ENCODE measurements around the gene SERPINE2.

The SERPINE2 gene

DNA sequence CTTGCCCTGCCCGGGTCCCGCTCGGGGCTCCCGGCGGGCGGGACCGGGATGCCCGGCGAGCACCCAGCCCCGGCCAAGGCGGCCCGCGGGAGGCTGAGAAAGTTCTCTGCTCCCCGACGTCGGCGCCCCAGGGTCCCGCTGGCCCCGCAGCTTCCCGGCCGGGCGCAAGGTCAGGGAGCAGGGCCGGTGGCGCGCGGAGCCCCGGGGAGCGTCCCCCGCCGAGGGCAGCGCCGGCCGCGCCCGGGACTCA is 331 bp downstream of the SERPINE2 start:
- Histone ChIP-seq H2AFZ (ENCODE audit: low read length) (no peak overlapping the region), H3K4me2 (ENCODE audit: low read length) (peak overlapping the region; percentile 27; the same call in 1 of the 2 replicates), H3K4me1 (ENCODE audit: insufficient read depth, low read length, severe bottlenecking) (peaks cover 4% of the 10 kb centered on the region), H3K27me3 (ENCODE audit: insufficient read depth, low read length) (peaks cover 6% of the 10 kb centered on the region), H4K20me1 (ENCODE audit: insufficient read depth, low read length) (no peaks in the 10 kb centered on the region), H3K27ac (ENCODE audit: low read depth, low read length, poor library complexity, severe bottlenecking) (no peak overlapping the region), H3K36me3 (ENCODE audit: insufficient read depth, low read length) (no peaks in the 10 kb centered on the region), H3K9me3 (ENCODE audit: low read length) (no peaks in the 10 kb centered on the region), H3K4me3 (ENCODE audit: low read depth, low read length, poor library complexity, severe bottlenecking) (no peak overlapping the region), H3K9ac (ENCODE audit: low read length) (no peak overlapping the region), H3F3A (ENCODE audit: insufficient read depth, low read length) (no peaks in the 10 kb centered on the region), H3K9me2 (ENCODE audit: low read depth, low read length) (no peaks in the 10 kb centered on the region), H3K79me2 (ENCODE audit: insufficient read depth, low read length) (no peaks in the 10 kb centered on the region)
- TF ChIP-seq CTCF (IDR thresholded peaks at IDR 0.05; ENCODE audit: low read length) (no peak), EZH2 (IDR thresholded peaks at IDR 0.05; ENCODE audit: borderline replicate concordance, low read length) (no peak)

GRCh38 chr2:224038049-224038829 is 847 bp downstream of the SERPINE2 start:
- H4K20me1 ChIP-seq (ENCODE audit: insufficient read depth, low read length) = no peaks in the 10 kb centered on the region
- H3K36me3 ChIP-seq (ENCODE audit: insufficient read depth, low read length) = no peaks in the 10 kb centered on the region
- no peaks in the 10 kb centered on the region for H3K9me3 ChIP-seq (ENCODE audit: low read length)
- H3K4me3 ChIP-seq (ENCODE audit: low read depth, low read length, poor library complexity, severe bottlenecking) = no peak overlapping the region
- no peaks in the 10 kb centered on the region for H3K79me2 ChIP-seq (ENCODE audit: insufficient read depth, low read length)
- H3K4me2 ChIP-seq (ENCODE audit: low read length) = peak overlapping the region; percentile 27; the same call in 1 of the 2 replicates
- H3K27me3 ChIP-seq (ENCODE audit: insufficient read depth, low read length) = peaks cover 6% of the 10 kb centered on the region
- H3K9me2 ChIP-seq (ENCODE audit: low read depth, low read length) = no peaks in the 10 kb centered on the region
- H3K27ac ChIP-seq (ENCODE audit: low read depth, low read length, poor library complexity, severe bottlenecking) = no peak overlapping the region
- no peaks in the 10 kb centered on the region for H3F3A ChIP-seq (ENCODE audit: insufficient read depth, low read length)
- peaks cover 4% of the 10 kb centered on the region for H3K4me1 ChIP-seq (ENCODE audit: insufficient read depth, low read length, severe bottlenecking)
- TF ChIP-seq EZH2 (IDR thresholded peaks at IDR 0.05; ENCODE audit: borderline replicate concordance, low read length) (no peak), CTCF (IDR thresholded peaks at IDR 0.05; ENCODE audit: low read length) (no peak)
- no peak overlapping the region for H2AFZ ChIP-seq (ENCODE audit: low read length)
- no peak overlapping the region for H3K9ac ChIP-seq (ENCODE audit: low read length)

DNA sequence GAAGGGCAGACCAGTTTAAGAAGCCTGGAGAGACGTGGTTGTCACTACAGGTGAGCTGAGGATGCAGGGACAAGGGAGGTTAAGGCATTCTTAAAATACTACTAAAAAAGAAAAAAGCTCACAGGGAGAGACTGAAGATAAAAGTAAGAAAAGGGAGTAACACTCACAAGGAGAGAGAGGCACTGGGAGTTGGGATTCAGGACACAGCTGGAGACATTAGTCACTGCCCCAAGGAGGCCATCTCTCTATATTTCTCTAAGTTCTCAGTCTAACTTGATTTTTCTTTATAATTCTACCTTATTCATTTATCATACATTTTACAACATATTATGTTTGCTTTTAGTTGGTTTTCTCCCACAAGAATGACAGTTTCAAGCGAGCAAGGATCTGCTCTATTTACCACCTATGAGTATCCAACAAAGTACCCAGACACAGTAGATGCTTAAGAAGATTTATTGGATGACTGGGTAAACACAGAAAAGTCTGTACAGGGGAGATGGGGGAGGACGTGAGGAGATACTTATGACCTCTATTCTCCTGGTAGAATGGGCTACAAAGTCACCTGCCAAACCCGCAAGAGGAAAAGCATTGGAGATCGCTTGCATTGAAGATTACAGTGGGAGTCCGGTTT is 2.2 kb downstream of the SERPINE2 start:
- no peak overlapping the region for H3K4me2 ChIP-seq (ENCODE audit: low read length)
- no peaks in the 10 kb centered on the region for H3K9me2 ChIP-seq (ENCODE audit: low read depth, low read length)
- H3K27ac ChIP-seq (ENCODE audit: low read depth, low read length, poor library complexity, severe bottlenecking) = no peak overlapping the region
- H3K79me2 ChIP-seq (ENCODE audit: insufficient read depth, low read length) = no peaks in the 10 kb centered on the region
- no peaks in the 10 kb centered on the region for H3K36me3 ChIP-seq (ENCODE audit: insufficient read depth, low read length)
- peaks cover 6% of the 10 kb centered on the region for H3K27me3 ChIP-seq (ENCODE audit: insufficient read depth, low read length)
- TF ChIP-seq EZH2 (IDR thresholded peaks at IDR 0.05; ENCODE audit: borderline replicate concordance, low read length) (no peak), CTCF (IDR thresholded peaks at IDR 0.05; ENCODE audit: low read length) (no peak)
- H3K4me3 ChIP-seq (ENCODE audit: low read depth, low read length, poor library complexity, severe bottlenecking) = no peak overlapping the region
- H3K9ac ChIP-seq (ENCODE audit: low read length) = no peak overlapping the region
- peaks cover 4% of the 10 kb centered on the region for H3K4me1 ChIP-seq (ENCODE audit: insufficient read depth, low read length, severe bottlenecking)
- H3F3A ChIP-seq (ENCODE audit: insufficient read depth, low read length) = no peaks in the 10 kb centered on the region
- no peaks in the 10 kb centered on the region for H4K20me1 ChIP-seq (ENCODE audit: insufficient read depth, low read length)
- no peaks in the 10 kb centered on the region for H3K9me3 ChIP-seq (ENCODE audit: low read length)
- no peak overlapping the region for H2AFZ ChIP-seq (ENCODE audit: low read length)

All from OCI-LY1 (cell line).